ENCODE measurements around the gene SMPDL3B.

Gene SMPDL3B

GRCh38 chr1:27934818-27935549 is at the start of gene SMPDL3B:
Gene SMPDL3B (plus strand): TSS chr1:27935000. CDS start chr1:27935184, 184 bp downstream.
- DNase-seq: peak; percentile 58

GRCh38 chr1:27885114-27885528 is 49.7 kb upstream of the SMPDL3B start:
- no peak for DNase-seq

DNA sequence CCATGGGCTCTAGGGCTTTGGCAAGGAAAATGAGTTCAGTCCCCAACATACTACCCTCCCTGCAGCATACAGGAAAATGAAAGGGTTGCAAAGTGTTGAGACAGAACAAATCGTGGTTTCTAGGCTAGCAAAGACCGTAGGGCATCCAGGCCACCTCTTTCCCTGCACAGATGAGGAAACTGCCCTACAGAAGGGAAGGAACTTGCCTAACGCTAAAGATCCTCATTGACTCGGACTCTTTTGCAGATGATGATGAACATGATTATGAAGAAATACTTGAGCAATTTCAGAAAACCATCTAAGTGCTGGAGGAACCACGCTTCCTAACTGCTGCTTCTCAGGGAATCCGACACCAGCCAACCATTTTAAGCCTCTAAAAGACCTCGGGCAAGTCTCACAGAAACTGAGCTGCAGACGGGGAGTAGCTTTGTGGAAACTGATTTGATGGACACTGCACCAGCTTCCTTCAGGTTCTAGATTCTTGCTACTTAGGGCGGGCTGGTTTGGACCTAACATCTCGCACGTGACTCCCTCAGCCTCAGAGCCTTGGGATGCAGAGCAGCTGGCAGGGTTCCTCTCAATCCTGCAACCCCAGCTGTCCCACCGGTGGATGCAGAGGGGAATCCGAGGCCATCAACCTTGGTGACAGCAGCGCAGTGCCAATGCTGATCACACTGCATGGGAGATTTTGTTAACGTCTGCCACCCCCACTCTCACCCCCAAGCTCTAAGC is 49.0 kb upstream of the SMPDL3B start:
- no peak for DNase-seq

GRCh38 chr1:27886353-27886679 is 48.5 kb upstream of the SMPDL3B start:
- no peak for DNase-seq

DNA sequence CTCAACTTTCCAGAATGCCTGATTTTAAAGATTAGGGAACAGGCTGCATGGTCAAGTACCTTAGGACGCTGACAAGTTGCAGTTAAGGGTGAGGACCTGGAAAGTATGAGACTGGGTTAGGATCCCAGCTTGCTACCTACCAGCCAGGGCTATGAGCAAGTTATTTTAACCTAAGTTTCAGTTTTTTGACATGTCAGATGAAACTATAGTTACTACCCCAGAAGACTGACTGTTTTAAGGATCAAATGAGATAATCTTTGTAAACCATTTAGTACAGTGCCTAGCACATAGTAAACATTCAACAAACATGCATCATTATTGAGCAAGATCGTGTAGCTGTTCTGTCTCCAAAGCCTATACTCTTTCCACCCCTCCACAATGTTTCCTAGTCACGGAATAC is 48.1 kb upstream of the SMPDL3B start:
- DNase-seq: no peak

DNA sequence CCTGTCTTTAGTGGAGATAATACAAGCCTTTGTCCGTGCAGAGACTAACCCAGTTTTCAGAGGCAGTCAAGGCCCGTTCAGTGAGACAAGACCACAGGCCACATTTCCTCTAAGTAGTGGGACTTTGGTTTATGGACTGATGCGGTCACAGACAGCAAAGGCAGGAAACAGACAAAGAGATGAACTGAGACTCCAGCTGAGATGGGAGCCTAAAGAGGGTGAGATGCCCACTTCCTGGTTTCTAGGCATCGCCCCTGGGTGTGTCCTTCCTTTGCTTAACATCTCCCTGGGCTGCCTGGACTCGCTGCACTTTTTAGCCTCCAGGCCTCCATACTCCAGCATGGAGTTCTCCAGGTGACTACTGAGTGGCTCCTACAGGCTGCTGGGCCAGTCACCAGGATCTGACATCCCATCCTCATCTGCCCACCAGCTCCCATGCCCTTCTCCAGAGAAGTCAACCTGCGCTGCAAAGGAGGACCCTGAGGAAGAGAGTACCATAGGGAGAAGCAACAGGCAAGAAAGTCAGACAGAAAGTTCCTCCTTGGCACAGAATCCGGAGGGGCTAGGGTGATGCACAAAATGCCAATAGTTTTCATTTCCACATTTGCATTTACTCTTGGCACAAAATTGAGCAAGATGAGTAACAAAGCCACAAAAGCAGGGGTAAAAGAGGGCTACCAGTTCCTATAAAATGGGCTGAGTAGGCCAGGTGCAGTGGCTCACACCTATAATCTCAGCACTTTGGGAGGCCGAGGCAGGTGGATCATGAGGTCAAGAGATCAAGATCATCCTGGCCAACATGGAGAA is 47.4 kb upstream of the SMPDL3B start:
- no peak for DNase-seq

DNA sequence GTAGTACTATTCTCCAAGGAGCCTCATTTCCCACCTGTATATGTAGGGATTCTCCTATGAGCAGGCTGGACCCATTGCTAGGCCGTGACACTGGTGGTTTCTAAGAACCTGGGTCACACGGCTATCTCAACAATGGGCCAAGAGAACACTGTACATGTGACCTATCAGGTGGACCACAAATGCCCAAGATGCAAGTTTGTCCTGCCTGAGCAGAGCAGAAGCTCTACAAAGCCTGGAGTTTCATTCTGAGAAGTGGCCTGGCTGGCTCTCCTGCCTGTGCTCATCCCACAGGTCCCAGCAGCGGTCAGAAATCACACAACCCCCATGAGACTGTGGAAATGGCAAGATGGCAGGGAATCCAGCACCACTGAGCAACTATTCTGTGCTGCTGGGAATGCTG is 45.3 kb upstream of the SMPDL3B start:
- no peak for DNase-seq

DNA sequence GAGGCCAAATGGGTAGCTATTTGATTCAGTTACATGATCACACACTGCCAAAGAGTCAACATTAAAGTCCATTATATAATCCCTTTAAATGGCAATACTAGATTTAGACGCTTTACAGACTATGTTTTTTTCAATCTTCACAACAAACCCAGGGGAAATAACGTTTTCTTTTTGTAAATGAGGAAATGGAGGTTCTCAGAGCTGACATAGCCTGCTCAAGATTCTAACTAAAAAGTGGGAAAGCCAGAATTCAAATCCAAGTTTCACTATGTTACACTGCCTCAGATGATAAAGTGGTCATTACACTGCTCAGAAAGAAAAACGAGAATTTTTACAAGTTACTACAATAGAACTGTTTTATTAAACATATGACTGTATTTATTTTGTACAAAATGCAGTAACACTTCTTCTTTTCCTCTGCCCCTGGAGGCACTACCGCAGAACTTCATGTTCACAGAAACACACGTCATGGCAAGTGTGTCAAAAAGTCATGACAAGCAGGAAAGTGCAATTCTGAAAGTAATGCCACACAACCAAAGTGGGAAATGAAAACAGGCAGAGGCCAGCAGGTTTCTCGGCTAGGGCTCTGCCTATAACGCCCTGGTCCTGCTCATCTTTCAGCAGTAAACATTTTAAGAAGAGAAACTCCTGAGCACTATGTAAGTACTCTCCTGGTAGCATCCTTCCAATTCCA is 43.5 kb upstream of the SMPDL3B start:
- DNase-seq: no peak

GRCh38 chr1:27894521-27894920 is 40.3 kb upstream of the SMPDL3B start:
- no peak for DNase-seq

DNA sequence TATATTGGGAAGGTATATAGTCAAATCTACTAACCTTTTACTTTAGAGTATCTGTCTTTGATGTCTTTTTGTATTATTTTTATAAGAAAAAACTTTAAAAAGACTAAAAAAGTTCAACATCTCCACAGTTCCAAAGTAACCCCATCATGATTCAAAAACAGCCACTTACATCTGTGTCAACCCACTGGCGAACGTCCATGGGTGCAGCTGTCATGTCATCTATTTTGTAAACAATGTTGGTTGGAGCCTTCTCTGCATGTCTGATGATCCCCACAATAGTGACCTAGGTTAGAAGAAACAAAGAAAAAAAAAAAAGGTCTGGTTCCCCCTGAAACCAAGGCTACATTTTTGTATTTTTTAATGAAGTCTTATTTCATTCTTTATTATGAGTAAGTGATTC is 28.0 kb upstream of the SMPDL3B start:
- DNase-seq: no peak

DNA sequence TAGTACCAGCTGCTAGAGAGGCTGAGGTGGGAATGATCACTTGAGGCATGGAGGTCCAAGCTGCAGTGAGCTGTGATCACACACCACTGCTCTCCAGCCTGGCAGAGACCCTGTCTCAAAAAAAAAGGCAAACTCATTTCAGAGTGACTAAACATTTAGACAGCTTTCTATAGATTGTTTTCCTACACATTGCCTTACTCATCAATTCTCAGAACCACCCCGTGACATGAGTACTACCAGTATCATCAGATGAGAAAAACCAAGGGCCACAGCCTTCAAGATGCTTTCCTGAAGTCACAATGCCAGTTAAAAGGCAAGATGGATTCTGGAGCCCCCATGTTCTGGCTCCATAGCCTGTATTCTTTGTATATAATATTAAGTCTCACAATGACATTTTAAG is 22.4 kb upstream of the SMPDL3B start:
- no peak for DNase-seq

DNA sequence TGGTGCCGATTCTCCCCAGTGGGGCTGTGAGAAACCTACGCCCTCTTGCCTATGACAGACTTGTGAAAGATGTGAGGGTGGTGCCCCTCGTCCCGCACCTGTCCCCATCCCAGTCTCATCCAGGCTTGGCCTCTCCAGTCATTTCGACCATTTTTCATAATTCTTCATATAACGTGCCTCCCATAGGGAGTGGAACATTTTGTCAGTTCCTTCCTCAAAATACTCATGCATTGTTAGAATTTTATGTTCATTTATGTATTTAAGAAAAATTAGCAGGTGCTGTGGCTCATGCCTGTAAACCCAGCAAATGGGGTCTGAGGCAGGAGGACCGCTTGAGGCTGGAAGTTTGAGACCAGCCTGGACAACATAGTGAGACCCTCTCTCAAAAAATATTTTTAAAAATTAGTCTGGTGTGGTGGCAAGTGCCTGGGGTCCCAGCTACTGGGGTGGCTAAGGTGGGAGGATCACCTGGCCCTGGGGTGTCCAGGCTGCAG is 19.7 kb upstream of the SMPDL3B start:
- no peak for DNase-seq

- DNase-seq: no peak
These were observed 12.5 kb upstream of the SMPDL3B start for GRCh38 chr1:27922272-27922671.

DNA sequence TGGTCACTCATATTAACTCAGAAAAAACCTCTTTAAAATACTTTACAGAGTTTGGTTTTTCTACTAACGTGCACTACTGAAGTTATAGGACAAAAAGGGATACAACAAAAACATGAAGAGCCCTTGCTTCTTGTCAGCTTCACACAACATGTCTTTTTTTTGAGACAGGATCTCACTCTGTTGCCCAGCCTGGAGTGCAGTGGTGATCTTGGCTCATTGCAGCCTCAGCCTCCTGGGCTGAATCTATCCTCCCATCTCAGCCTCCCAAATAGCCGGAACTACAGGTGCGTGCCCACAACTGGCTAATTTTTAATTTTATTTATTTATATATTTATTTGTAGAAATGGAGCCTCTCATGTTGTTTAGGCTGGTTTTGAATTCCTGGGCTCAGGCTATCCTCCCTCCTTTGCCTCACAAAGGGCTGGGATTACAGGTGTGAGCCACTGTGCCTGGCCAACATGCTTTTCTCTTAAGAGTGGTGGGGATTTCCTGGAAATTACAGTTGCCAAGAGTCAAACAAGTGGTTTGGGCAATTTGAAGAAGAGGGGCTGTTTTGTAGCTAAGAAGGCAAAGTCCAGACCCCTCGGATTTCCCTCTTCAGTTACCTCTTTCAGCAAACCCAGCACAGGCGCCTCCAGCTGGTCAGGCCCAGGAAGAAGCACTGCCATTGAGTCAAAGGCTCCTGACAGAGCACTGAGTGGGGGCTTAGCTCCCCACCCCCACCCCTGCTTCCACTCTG is 6.4 kb upstream of the SMPDL3B start:
- no peak for DNase-seq

DNA sequence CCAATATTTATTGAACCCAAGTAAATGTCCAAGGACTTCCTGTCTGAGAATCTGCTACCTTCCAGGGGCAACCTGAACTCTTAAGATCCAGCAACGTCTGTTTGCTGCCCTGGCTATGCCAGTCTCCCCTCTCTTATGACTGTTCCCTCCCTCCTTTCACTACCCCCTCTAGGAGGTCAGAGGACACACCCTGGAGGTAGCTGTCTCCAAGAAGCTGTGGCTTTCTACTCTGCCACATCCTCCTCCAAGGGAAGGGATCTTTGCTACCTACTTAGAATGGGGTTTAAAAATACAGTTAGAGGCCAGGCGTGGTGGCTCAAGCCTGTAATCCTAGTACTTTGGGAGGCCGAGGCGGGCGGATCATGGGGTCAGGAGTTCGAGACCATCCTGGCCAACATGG is 3.6 kb upstream of the SMPDL3B start:
- DNase-seq: no peak

GRCh38 chr1:27931759-27932158 is 3.0 kb upstream of the SMPDL3B start:
- no peak for DNase-seq

GRCh38 chr1:27935721-27936120 is 921 bp downstream of the SMPDL3B start:
- no peak for DNase-seq

- no peak for DNase-seq
These were observed 1.6 kb downstream of the SMPDL3B start for GRCh38 chr1:27936370-27936769.

- DNase-seq: no peak
These were observed 2.7 kb downstream of the SMPDL3B start for GRCh38 chr1:27937524-27937836.

GRCh38 chr1:27938488-27938887 is 3.7 kb downstream of the SMPDL3B start:
- DNase-seq: no peak

DNA sequence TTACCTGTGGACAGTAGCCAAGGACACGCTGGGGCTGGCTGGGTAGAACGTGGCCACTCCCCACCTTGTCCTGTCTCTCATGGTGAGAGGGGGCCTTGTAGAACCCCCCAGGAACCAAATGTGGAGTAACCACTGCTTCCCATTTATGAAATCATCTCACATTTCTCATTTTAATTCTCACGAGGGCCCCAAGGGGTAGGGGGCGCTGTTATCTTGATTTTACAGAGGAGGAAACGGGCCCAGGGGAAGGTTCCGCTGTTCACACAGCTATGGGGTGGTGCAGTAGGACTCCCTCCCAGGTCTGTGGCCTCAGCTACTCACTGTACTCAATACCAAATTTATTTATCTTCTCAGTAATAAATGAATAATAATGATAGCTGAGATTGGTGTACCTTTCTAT is 5.5 kb downstream of the SMPDL3B start:
- no peak for DNase-seq

GRCh38 chr1:27940870-27941560 is 6.2 kb downstream of the SMPDL3B start:
- no peak for DNase-seq
